GM19372 (cell line): ENCODE measurements around the gene PRLR.
"Not testable (repeated sequence)": the region's sequence is repeated elsewhere in the genome, so short reads cannot be mapped to it uniquely, and the experiment has no call there.

Experiments used
- ATAC-seq: cut with Tn5 transposase; IDR thresholded peaks from one replicate; pipeline ENCODE4 v1.9.1; 2021; ENCODE audit warnings: mild to moderate bottlenecking, low read depth, moderate library complexity; ENCODE audit not compliant: unreplicated experiment

Gene PRLR

GRCh38 chr5:35133186-35133585 is 97.1 kb downstream of the PRLR start:
- no peak for ATAC-seq

GRCh38 chr5:35131723-35132122 is 98.6 kb downstream of the PRLR start:
- ATAC-seq = no peak

- ATAC-seq = no peak
These were observed 100.3 kb downstream of the PRLR start for GRCh38 chr5:35129921-35130485.

- no peak for ATAC-seq
These were observed 101.0 kb downstream of the PRLR start for GRCh38 chr5:35129276-35129675.

GRCh38 chr5:35127006-35127405 is 103.3 kb downstream of the PRLR start:
- no peak for ATAC-seq

GRCh38 chr5:35125746-35126145 is 104.5 kb downstream of the PRLR start:
- ATAC-seq = no peak

GRCh38 chr5:35124932-35125331 is 105.4 kb downstream of the PRLR start:
- ATAC-seq = no peak

GRCh38 chr5:35122819-35123218 is 107.5 kb downstream of the PRLR start:
- no peak for ATAC-seq

- ATAC-seq = no peak
These were observed 109.6 kb downstream of the PRLR start for GRCh38 chr5:35120715-35121114.

GRCh38 chr5:35117967-35118366 is 112.3 kb downstream of the PRLR start:
- no peak for ATAC-seq

GRCh38 chr5:35115920-35116319 is 114.4 kb downstream of the PRLR start:
- ATAC-seq = no peak

GRCh38 chr5:35114698-35115097 is 115.6 kb downstream of the PRLR start:
- ATAC-seq = no peak

GRCh38 chr5:35112300-35112699 is 118.0 kb downstream of the PRLR start:
- ATAC-seq = no peak

- ATAC-seq = not testable (repeated sequence)
These were observed 125.7 kb downstream of the PRLR start for GRCh38 chr5:35104550-35104949.

GRCh38 chr5:35103637-35104299 is 126.5 kb downstream of the PRLR start:
- no peak for ATAC-seq

GRCh38 chr5:35101720-35102119 is 128.6 kb downstream of the PRLR start:
- not testable (repeated sequence) for ATAC-seq

GRCh38 chr5:35101016-35101415 is 129.3 kb downstream of the PRLR start:
- ATAC-seq = no peak

- ATAC-seq = no peak
These were observed 132.1 kb downstream of the PRLR start for GRCh38 chr5:35098214-35098613.

GRCh38 chr5:35096932-35097331 is 133.4 kb downstream of the PRLR start:
- no peak for ATAC-seq

- no peak for ATAC-seq
These were observed 134.1 kb downstream of the PRLR start for GRCh38 chr5:35096216-35096615.

GRCh38 chr5:35095366-35095765 is 134.9 kb downstream of the PRLR start:
- ATAC-seq = no peak

- no peak for ATAC-seq
These were observed 135.3 kb downstream of the PRLR start for GRCh38 chr5:35094948-35095347.
